SK-N-MC (cell line): ENCODE measurements around the gene ARMH3.

Experiments
- EZH2 ChIP-seq: fragments of 200-600 bp; sonication (generic); IDR thresholded peaks from one replicate; pipeline ENCODE4 v1.6.1; 2017; ENCODE audit warnings: antibody characterized with exemption
- POLR2AphosphoS5 ChIP-seq: IDR thresholded peaks from 2 replicates; pipeline ENCODE4 v1.6.1; 2012; ENCODE audit warnings: mild to moderate bottlenecking, low read depth, low read length, borderline replicate concordance

GRCh38 chr10:101940916-101941315 is 115.1 kb downstream of the ARMH3 start:
- TF ChIP-seq EZH2 (no peak), POLR2AphosphoS5 (no peak)
